Frontal cortex (tissue), 4 donors: ENCODE data around the gene CANX. TPM values are rescaled to one million over a fixed set of nuclear protein-coding genes. Genes with fewer than 3 reads are reported as not detected.
"Not testable (repeated sequence)": the region's sequence is repeated elsewhere in the genome, so short reads cannot be mapped to it uniquely, and the experiment has no call there.

Source experiments
- DNase-seq, 2 donors: peaks; one replicate each; pipeline ENCODE4 v3.0.0; 2012; ENCODE audit warnings: low spot score in 2 of 2
- FAIRE-seq: peaks from 2 replicates; lab custom pipeline; 2012; peaks lifted over from hg19 to GRCh38; lab: Jason Lieb, UNC
- total RNA-seq: library from RNA; depleted of rRNA; stranded (reverse); fragments of >200 nt; gene quantifications from one replicate; pipeline ENCODE4 v1.2.3, GENCODE V29; 2014
- donor health status: control.
- donor health status: control.
- donor health status: control.

Gene CANX, protein sequence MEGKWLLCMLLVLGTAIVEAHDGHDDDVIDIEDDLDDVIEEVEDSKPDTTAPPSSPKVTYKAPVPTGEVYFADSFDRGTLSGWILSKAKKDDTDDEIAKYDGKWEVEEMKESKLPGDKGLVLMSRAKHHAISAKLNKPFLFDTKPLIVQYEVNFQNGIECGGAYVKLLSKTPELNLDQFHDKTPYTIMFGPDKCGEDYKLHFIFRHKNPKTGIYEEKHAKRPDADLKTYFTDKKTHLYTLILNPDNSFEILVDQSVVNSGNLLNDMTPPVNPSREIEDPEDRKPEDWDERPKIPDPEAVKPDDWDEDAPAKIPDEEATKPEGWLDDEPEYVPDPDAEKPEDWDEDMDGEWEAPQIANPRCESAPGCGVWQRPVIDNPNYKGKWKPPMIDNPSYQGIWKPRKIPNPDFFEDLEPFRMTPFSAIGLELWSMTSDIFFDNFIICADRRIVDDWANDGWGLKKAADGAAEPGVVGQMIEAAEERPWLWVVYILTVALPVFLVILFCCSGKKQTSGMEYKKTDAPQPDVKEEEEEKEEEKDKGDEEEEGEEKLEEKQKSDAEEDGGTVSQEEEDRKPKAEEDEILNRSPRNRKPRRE
- total RNA-seq = 405 TPM

DNA sequence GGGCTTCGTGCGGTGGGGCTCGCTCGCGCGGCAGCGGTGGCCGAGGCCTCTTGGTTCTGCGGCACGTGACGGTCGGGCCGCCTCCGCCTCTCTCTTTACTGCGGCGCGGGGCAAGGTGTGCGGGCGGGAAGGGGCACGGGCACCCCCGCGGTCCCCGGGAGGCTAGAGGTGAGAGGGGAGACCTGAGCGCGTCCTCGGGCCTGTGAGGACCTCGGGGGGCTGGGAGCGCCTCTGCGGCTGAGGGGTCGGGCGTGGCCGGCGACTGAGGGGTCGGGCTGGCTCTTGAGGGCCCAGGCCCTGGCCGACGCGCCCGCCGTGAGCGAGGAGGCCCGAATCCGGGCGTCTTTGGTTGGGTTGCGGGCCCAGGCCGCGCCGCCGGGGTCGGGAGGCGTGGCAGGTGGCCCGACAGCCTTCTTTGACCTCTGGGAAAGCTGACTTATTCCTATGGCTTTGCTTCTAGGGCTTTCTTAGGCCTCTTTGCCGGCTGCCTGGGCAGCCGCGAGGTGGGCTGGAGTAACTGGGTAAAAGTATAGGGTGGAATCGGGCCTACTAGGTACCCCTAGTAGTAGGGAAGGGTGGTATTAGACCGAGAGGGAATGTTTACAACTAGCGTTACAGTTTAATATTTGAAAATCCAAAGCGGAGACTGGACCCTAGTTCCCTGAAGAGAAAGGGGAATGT lies at the start of gene CANX:
TSS of gene CANX (plus strand) at position 33 of the 681 bp plus-strand sequence. CDS start 6,715 bp downstream, outside the sequence.
- FAIRE-seq (no peak), DNase-seq (no peak)

DNA sequence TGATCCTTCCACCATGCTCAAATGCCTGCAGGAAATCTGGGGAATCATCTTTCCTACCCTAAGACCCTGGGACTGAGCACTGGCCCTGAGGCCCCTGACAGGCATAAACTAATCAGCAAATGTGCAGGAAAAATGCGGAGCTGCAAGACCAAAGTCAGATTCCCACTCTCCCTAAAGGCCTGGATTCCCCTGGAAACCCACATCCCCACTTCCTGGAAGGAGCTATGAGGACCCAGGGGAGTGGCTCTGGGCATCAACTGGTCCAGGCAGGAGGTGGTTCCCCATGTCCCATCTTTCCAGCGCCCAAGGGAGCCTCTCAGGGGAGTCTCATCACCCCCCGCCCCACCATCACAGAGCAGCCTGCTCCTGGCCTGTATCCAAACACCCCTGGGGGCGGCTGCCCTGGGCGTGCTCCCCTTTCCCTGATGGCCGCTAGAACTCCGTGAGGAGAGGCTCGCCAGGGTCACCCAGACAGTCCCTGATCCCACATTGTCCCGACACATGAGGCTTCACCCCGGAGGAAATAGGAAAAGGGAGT lies 49.5 kb upstream of the CANX start:
- not testable (repeated sequence) for FAIRE-seq

DNA sequence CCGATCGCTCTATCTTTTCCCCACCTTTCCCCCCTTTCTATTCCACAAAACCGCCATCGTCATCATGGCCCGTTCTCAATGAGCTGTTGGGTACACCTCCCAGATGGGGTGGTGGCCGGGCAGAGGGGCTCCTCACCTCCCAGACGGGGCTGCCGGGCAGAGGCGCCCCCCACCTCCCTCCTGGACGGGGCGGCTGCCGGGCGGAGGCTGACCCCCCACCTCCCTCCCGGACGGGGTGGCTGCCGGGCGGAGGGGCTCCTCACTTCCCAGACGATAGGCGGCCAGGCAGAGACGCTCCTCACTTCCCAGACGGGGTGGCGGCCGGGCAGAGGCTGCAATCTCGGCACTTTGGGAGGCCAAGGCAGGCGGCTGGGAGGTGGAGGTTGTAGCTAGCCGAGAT lies 48.5 kb upstream of the CANX start:
- not testable (repeated sequence) for FAIRE-seq, DNase-seq

More for the DNA sequence above, 49.5 kb upstream of the CANX start:
- DNase-seq = not testable (repeated sequence)

DNA sequence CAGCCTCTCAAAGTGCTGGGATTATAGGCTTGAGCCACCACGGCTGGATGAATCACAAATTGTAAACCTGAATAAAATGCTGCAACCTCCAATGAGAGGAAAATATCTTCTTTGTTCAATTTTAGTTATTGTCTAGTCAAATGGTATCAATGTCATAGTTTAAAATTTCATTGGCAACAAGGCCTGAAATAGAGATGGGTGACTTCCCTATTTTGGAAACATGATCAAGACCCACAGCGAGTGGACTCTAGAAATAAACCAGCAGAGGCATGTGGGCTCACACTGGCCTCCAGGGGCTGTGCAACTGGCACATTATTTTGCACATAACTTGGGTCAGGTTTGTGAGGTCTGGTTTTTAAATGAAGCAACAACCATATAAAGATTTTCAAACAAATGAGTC lies 45.6 kb upstream of the CANX start:
- FAIRE-seq = not testable (repeated sequence)

DNA sequence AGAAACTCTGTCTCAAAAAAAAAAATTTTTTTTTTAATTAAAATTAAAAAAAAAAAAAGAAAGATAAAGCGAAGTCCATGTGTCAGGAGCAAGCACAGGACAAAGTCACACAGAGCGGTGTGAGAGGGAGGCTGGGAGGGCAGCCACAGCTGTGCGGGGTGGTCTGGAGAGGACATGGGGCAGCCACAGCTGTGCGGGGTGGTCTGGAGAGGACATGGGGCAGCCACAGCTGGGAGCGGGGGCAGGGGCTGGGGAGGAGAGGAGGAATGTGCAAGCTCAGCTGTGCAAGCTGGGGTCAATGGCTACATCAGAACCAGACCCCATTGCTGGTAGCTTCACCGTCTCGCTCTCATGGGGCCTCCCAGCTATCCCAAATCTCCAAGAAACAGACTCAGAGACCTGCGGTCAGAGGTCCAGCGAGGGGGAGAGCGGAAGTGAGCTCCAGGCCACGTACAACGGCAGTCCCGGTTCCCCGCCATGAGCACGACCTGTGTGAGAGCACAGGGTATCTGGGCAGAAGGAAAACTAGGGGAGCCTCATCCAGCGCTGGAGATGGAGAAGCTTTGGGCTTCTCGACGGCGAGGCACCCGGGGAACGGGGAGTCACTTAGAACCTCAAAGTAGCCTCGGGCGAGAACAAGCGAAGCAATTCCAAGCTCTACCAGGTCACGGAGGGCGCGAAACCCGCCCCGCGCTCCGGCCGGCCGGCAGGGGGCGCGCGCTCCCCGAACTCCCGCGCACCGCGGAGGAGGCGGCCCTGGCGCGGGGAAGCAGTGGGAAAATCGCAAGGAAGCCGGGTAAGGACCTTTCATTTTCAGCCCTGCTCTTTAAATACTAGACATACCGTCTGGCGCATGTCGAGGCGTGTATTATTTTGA lies 41.2 kb upstream of the CANX start:
- DNase-seq, FAIRE-seq: not testable (repeated sequence)

More for the DNA sequence above, 45.6 kb upstream of the CANX start:
- DNase-seq = not testable (repeated sequence)

DNA sequence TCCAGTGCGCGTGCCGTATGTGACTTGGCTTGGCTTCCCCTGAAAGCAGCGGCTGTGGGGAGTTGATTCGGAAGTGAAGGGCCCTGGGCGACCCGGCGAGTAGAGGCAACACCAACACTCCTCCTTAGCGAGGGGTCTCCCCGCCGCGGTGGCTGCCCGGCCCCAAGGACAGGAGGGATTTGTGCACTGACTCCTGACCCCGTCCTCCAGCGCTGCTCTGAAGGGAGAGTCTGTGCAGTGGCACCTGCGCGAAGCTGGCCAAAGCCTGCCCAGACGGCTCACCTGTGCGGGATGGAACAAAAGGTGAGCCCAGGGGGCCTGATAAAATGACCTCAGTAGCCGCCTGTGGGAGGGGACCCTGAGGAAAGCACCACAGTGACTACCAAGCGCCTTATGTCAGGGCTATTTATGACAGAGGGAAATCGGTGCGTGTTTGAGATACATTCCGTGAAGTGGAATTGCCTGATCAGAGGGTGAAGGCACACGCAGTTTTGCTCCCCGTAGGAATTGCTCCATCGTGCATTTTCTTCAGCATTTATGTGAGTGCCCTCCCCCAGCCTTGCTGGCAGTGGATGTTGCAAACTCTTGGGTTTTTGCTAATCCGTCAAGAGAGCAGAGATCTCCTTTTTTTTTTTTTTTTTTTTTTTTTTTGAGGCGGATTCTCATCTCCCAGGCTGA lies 40.4 kb upstream of the CANX start:
- DNase-seq = peak in 1 of 2 donors; percentile 24
- not testable (repeated sequence) for FAIRE-seq

DNA sequence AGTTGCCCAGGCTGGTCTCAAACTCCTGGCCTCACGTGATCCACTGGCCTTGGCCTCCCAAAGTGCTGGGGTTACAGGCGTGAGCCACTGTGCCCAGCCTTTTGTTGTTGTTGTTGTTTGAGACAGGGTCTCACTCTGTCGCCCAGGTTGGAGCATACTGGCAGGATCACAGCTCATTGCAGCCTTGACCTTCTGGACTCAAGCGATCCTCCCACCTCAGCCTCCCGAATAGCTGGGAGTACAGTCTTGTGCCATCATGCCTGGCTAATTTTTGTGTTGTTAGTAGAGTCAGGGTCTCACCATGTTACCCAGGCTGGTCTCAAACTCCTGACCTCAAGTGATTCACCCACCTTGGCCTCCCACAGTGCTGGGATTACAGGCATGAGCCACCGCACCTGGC lies 37.1 kb upstream of the CANX start:
- not testable (repeated sequence) for FAIRE-seq, DNase-seq

DNA sequence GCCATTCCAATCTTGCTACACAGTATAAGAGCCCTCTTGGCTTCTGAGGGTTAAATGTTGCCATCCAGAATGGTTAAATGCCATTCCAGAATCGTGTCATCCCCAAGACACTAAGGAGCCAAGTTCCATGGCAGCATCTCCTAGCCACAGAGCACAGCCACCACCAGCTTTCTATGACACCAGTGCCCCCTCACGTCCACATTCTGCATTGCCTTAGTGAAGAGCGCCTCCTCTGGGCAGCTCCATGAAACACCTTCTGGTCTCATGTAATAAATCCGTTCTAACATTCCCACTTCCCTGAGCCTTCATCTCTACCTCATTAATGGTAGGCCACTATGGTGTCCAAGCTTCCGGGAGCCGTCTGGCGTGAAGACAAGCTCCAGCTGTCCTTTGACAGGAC lies 30.4 kb upstream of the CANX start:
- FAIRE-seq (no peak), DNase-seq (peak in 1 of 2 donors; percentile 38)

DNA sequence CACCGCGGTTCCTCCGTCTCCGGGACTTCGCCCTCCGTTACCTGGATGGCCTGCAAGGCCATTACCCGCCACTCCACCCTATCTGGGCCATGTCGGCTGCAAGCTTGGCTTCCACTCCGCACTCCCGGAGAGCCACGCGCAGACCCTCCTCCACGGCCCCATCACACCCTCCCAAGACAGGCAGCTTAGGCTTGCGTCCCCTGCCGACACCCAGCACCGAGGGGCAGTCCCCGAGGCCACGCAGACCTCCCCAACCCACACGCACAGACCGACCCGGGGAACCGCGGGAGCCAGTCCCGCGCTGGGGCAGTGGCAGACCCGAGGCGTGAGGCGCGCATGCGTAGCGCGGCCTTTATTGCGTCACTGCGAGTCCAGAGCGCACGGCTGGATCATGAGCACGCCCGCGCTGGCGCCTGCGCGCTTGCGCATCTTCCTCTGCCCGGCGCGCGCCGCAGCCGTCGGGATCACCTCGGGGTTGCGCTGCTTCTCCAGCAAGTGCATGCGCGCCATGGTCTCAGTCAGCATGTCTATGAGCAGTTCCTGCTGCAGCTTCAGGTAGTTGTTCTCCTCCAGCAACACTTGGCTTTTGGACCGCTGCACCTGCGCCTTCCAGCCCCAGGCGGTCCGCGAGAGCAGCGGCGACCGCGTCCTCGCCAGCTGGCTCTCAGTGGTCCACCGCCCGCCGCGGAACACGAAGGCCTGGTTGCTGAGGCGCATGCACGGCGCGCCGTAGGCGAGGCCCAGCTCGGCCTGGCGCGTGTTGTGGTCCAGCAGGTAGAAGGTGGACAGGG lies 20.3 kb upstream of the CANX start:
- no peak for FAIRE-seq
- peak; percentile 90 to 94 for DNase-seq

DNA sequence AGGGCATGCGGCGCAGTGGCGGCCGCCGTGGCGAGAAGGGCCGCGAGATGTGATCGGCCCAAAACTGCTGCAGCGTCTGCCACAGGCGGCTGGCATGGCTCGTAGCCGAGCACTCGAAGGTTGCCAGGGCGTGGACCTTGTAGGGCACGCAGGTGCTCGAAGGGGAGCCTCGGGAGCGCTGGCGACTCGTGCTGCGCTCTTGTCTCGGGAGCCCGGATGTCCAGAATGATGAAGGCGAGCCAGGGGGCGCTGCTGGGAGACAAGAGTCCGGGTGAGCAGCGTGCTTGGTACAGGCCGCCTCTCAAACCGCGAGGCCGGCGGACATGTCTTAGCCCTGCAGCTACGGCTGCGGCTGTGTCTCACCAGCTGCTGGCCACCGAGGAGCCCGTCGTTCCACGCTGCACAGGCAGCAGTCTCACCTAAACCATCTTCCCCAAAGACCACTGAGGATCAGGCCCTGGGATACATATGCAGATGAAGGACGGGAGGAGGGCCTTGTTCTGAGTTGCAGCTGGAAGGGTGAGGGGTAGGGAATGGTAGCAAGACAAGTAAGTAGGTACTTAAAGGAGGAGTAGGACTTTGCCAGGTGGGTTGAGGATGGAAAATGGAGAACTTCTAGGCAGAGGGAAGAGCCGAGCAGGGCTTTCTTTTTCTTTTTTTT lies 19.6 kb upstream of the CANX start:
- no peak for FAIRE-seq

DNA sequence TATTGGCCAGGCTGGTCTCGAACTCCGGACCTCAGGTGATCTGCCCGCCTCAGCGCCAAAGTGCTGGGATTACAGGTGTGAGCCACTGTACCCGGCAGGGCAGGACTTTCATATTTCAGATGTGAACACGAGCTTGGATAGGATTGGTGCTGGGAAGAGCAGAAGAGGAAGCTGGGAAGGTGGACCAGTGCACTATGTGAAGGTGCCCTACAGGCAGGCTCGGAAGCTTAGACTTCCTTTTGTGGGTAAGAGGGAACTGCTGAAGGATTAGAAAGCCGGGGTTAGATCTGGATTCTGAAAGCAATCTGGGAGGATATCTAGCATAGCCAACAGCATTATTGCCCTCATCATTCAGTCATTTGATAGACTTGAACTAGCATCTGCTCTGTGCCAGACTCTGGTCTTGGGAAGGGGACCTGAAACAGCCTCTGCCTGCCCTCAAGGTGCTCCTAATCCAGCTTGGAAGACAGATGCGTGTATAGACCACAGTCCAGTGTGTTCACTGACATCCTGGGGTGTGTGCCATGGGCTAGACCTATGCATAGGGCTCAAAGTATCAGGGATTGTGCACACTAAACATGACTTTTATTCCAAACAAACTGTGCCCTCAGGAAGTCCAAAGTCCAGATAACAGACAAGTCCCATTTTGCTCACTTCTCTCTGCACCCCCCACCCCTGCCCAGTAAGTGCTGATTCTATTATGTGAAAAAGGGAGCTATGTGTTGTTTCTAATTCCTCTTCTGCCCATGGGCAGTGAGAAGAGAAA lies 18.6 kb upstream of the CANX start:
- DNase-seq = no peak
- FAIRE-seq = no peak

More for the DNA sequence above, 19.6 kb upstream of the CANX start:
- peak in 1 of 2 donors; percentile 55 for DNase-seq

DNA sequence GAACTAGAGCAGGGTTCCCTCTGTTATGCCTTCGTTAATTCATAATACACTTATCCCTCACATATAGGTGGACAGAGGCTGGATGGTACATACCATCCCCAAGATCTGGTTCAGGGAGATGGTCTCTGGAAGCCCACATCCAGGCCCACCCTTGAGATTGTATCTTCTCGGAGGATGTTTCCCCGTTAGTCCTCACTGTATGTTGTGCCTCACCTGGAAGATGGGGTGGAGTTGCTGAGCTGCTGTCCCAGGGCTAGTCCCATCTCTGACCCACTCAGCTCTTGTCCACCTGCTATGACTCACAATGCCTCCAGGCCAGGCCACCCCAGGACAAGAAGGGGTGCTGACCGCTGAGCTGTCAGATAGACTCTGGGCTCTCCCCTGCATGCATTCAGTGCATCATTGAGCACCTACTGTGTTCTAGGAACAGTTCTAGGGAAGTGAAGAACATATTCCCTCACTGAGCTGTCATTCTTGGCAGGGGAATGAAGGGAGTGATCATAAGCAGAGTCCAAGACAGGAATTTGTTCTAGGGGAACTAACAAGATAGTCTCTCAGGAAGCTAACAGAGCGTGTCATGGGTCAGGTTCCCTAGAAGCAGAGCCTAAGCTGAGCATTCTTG lies 17.9 kb upstream of the CANX start, which contains the start of gene CBY3:
TSS of gene CBY3 (minus strand) at position 255 of the 622 bp plus-strand sequence. CDS start at position 139, 116 bp downstream.
- DNase-seq = no peak
- FAIRE-seq = no peak

DNA sequence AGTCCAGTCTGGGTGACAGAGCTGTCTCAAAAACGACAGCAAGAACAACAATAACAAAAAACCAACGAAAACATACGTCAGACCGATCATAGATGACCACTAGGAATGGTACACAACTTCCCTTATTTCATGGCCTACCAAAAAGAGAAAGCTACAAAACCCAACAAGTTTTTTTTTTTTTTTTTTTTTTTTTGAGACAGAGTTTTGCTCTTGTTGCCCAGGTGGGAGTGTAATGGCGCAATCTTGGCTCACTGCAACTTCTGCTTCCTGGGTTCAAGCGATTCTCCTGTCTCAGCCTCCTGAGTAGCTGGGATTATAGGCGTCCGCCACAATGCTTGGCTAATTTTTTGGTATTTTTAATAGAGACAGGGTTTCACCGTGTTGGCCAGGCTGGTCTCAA lies 9.6 kb upstream of the CANX start:
- not testable (repeated sequence) for FAIRE-seq

DNA sequence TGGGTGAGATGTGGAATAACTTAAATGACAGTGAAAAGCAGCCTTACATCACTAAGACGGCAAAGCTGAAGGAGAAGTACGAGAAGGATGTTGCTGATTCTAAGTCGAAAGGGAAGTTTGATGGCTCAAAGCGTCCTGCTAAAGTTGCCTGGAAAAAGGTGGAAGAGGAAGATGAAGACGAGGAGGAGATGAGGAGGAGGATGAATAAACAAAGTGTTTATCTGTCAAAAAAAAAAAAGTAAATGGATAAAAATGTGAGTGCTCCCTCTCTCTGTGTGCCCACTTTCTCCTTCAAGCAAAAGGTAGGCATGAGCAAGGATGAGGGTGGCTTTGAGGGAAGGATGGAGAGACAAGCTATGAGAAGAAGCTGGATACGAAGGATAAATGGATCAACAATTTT lies 4.2 kb upstream of the CANX start:
- no peak for FAIRE-seq
- no peak for DNase-seq

More for the DNA sequence above, 9.6 kb upstream of the CANX start:
- not testable (repeated sequence) for DNase-seq

DNA sequence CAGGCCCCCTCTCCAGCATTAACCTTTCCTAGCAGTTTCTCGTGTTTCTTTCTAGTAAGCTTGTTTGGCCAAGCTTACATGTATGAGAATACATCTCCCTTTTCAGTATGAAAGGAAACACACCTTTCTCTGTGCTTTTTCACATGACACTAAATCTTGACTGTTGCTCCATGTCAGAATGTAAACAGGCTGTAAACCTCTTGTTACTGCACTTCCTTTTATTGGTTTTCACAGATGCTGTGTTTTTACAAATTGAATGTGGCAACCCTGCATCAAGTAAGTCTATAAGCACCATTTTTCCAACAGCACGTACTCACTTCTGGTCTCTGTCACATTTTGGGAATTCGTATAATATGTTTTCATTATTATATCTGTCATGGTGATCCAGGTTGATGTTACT lies 2.2 kb upstream of the CANX start:
- DNase-seq = no peak
- no peak for FAIRE-seq

DNA sequence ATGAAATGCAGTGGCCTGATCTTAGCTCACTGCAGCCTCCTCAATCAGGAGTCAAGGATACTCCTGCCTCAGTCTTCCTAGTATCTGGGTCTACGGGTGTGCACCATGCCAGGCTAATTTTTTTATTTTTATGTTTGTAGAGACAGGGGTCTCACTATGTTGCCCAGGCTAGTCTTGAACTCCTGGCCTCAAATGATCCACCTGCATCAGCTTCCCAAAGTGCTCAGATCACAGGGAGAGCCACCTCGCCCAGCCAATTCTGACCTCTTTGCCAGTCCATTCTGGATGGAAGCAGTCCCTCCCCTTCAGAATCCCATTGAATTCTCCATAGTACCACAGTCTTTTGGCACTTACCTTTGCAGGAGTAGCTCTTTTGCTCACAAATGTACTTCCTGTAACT lies 1.7 kb upstream of the CANX start:
- DNase-seq (no peak), FAIRE-seq (no peak)
